ENCODE results near the gene RBM17.

- TF ChIP-seq, protein P1, sequence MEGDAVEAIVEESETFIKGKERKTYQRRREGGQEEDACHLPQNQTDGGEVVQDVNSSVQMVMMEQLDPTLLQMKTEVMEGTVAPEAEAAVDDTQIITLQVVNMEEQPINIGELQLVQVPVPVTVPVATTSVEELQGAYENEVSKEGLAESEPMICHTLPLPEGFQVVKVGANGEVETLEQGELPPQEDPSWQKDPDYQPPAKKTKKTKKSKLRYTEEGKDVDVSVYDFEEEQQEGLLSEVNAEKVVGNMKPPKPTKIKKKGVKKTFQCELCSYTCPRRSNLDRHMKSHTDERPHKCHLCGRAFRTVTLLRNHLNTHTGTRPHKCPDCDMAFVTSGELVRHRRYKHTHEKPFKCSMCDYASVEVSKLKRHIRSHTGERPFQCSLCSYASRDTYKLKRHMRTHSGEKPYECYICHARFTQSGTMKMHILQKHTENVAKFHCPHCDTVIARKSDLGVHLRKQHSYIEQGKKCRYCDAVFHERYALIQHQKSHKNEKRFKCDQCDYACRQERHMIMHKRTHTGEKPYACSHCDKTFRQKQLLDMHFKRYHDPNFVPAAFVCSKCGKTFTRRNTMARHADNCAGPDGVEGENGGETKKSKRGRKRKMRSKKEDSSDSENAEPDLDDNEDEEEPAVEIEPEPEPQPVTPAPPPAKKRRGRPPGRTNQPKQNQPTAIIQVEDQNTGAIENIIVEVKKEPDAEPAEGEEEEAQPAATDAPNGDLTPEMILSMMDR (IDR thresholded peaks at IDR 0.05) = no peak
- no peak for TF ChIP-seq POLR2A (IDR thresholded peaks at IDR 0.05)
These were observed 20.4 kb upstream of the RBM17 start for GRCh38 chr10:6068422-6068821.
